Sigmoid colon (tissue), 4 donors: ENCODE results near the gene FAM227B.

Source experiments
- CTCF ChIP-seq, 4 experiments: fragments of 450-650 bp in 3 of 4; fragments of 200-600 bp in 1 of 4; IDR thresholded peaks; one replicate each; pipeline ENCODE4 v1.5.1; 2016 to 2019; ENCODE audit warnings: antibody characterized with exemption in 4 of 4, mild to moderate bottlenecking in 3 of 4, moderate library complexity in 2 of 4
- POLR2A ChIP-seq, 2 donors: fragments of 450-650 bp; IDR thresholded peaks; one replicate each; pipeline ENCODE4 v1.6.1; 2016; ENCODE audit warnings: antibody characterized with exemption in 2 of 2, mild to moderate bottlenecking in 2 of 2, moderate library complexity in 2 of 2
- POLR2AphosphoS5 ChIP-seq, 4 donors: sonication (generic); formaldehyde crosslinking; IDR thresholded peaks; one replicate each; pipeline ENCODE4 v1.6.1; 2017; ENCODE audit warnings: antibody characterized with exemption in 4 of 4

GRCh38 chr15:49570672-49571071, 49.9 kb downstream of the FAM227B start:
- TF ChIP-seq POLR2A (IDR thresholded peaks at IDR 0.05), result no peak
- no peak for TF ChIP-seq CTCF (IDR thresholded peaks at IDR 0.05)
- TF ChIP-seq POLR2AphosphoS5 (IDR thresholded peaks at IDR 0.05), result no peak
